Nephron progenitor cell (in vitro differentiated cells): ENCODE measurements around the gene CCDC187.

Source experiments
- DNase-seq: peaks from one replicate; pipeline ENCODE4 v3.0.0; 2021
- H3K27ac Mint-ChIP-seq: 2 replicates; pipeline ENCODE4 v1.8.0; 2021; ENCODE audit warnings: mild to moderate bottlenecking, moderate library complexity, mixed read lengths
- H3K27me3 Mint-ChIP-seq: 2 replicates; pipeline ENCODE4 v1.8.0; 2021; ENCODE audit warnings: mild to moderate bottlenecking, low read depth, mixed read lengths; ENCODE audit not compliant: poor library complexity
- H3K36me3 Mint-ChIP-seq: 2 replicates; pipeline ENCODE4 v1.8.0; 2021; ENCODE audit warnings: low read depth, mixed read lengths
- H3K4me1 Mint-ChIP-seq: 2 replicates; pipeline ENCODE4 v1.8.0; 2021; ENCODE audit warnings: mixed read lengths
- H3K4me3 Mint-ChIP-seq: 2 replicates; pipeline ENCODE4 v1.8.0; 2021; ENCODE audit warnings: mild to moderate bottlenecking, moderate library complexity, mixed read lengths
- H3K9me3 Mint-ChIP-seq: 2 replicates; pipeline ENCODE4 v1.8.0; 2021; ENCODE audit warnings: mild to moderate bottlenecking, moderate library complexity, mixed read lengths
- CTCF ChIP-seq: fragments of 200-600 bp; sonication (generic); IDR thresholded peaks from 2 replicates; pipeline ENCODE4 v1.5.0; 2021; ENCODE audit warnings: antibody characterized with exemption

CCDC187 gene

DNA sequence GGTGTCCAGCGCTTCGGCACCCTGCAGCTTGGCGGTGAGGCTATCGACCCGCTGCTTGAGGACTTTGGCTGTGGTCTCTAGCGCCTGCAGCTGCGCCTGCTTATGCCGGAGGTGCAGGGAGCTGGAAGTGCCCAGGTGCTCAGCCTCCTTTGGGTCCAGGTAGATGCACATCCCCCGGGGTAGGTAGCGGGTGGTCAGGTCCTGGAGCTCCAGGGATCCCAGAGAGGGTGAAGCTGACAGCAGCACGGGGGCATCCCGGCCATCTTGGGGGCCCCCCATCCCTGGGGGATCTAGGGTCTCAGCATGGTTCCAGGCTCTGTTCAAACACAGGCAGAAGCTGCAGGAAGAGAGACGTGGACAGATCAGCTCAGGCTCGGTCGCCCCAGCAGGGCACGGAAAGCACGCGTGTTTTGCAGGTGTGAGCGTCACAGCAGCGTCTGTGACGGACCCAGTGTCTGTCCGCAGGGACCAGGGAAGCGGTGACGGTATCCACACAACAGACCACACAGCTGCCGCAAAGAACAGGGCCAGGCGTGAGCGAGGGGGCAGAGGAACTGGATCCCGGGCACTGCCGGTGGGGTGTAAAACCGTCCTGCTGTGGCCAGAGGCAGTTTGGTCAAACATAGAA lies 17.4 kb downstream of the CCDC187 start:
- Mint-ChIP-seq H3K27me3 (peaks cover 24% of the 10 kb centered on the region), H3K4me3 (no peak overlapping the region), H3K27ac (no peak overlapping the region), H3K36me3 (no peaks in the 10 kb centered on the region), H3K9me3 (no peaks in the 10 kb centered on the region), H3K4me1 (peaks cover 7% of the 10 kb centered on the region)
- no peak for DNase-seq
- no peak for TF ChIP-seq CTCF

DNA sequence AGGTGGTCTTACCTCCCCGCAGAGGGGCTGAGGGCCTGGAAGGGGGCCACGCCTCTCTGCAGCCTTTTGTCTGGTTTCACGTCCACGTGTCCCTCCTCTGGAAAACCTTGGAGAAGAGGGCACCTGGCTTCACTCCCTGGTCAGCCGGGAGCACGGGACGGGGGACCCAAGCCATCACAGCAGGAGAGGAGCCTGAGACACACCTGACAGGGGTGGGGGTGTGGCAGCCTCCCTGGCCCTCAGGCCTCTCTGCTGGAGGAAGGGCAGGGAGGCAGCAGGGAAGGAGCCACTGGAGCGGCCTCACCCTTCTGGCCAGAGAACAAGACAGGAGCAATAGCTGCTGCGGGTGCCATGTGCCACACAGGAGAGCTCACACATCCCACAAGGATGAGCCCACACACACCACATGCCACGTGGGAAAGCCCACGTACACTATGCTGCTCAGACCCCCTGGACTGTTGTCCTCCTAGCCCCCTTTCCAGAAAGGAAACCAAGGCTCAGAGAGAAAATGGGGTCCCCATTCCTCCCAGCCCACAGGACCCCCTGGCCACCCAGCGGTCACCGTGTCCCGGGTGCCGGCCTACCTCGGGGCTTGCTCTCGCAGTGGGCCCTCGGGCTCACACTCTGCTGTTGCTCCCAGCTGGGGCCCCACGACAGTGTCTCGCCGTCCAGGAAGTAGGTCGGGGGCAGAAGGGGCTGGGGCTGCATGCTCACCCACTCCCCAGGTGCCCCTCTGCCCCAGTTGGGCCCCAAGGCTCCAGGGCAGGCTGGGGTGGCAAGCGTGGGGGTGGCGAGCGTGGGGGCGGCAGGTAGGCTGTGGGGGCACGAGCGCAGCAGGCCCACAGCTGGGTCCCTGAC lies 18.2 kb downstream of the CCDC187 start:
- TF ChIP-seq CTCF = no peak
- Mint-ChIP-seq H3K27ac (no peak overlapping the region), H3K36me3 (no peaks in the 10 kb centered on the region), H3K9me3 (no peaks in the 10 kb centered on the region), H3K27me3 (peaks cover 24% of the 10 kb centered on the region), H3K4me1 (peaks cover 7% of the 10 kb centered on the region), H3K4me3 (no peak overlapping the region)
- DNase-seq = no peak

DNA sequence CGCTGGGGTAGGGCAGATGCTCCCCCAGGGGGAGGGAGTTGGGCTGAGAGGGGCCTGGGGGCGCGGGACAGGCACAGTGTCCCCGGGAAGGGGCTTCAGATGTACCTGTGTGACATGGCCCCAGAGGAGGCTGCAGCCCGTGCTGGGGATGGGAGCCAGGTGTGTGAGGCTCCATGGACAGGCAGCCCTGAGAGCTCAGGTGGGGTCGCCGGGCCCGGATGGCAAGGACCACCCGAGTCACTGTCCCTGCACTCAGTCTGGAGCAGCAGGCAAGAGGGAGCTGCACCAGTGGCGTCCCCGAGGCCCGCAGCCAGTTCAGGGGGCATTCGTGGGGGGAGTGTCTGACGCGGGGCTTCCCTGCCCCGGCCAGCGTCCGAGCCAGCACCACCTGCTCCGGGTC lies 18.9 kb downstream of the CCDC187 start:
- Mint-ChIP-seq H3K4me3 (no peak overlapping the region), H3K4me1 (peaks cover 7% of the 10 kb centered on the region), H3K27me3 (peaks cover 27% of the 10 kb centered on the region), H3K36me3 (no peaks in the 10 kb centered on the region), H3K27ac (no peak overlapping the region), H3K9me3 (peaks cover 3% of the 10 kb centered on the region)
- no peak for TF ChIP-seq CTCF
- DNase-seq = no peak

DNA sequence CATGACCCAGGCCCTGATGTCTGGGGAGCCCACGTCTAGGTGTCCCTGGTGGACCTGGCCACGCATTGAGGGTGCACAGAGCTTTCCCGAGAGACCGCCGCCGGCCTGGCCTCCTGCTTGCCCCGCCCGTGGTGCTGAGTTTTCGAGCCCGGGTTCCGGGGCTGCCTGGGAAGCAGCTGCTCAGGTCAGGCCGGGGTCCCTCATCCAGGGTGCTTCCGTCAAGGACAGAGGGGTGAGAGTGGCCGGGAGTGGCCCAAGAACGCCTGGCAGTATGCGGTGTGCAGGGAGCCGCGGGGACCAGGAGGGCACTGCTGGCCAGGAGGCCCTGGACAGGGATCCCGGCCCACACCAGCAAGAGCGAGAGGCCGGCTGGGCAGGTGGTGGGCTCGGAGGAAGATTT lies 19.6 kb downstream of the CCDC187 start:
- Mint-ChIP-seq H3K27me3 (peaks cover 29% of the 10 kb centered on the region), H3K4me3 (no peak overlapping the region), H3K4me1 (peaks cover 7% of the 10 kb centered on the region), H3K9me3 (peaks cover 9% of the 10 kb centered on the region), H3K27ac (no peak overlapping the region), H3K36me3 (no peaks in the 10 kb centered on the region)
- no peak for TF ChIP-seq CTCF
- DNase-seq = no peak

GRCh38 chr9:136283291-136284235 lies 20.3 kb downstream of the CCDC187 start:
- peak; percentile 78 for TF ChIP-seq CTCF
- Mint-ChIP-seq H3K4me1 (peaks cover 7% of the 10 kb centered on the region), H3K27ac (no peak overlapping the region), H3K4me3 (no peak overlapping the region), H3K36me3 (no peaks in the 10 kb centered on the region), H3K27me3 (peaks cover 32% of the 10 kb centered on the region), H3K9me3 (peaks cover 12% of the 10 kb centered on the region)
- DNase-seq = peak; percentile 88
